ENCODE measurements around the gene NOTCH3. TPM values are rescaled to one million over a fixed set of nuclear protein-coding genes. Genes with fewer than 3 reads are reported as not detected.

NOTCH3 gene
- total and polyA plus RNA-seq, 2 of the 8 experiments (the other 6 are each of a cell fraction or from before 2014, with no cell fraction given): 37.5 to 107 TPM

GRCh38 chr19:15149737-15150136 lies 51.1 kb downstream of the NOTCH3 start:
- no peak overlapping the region for H3K4me3 ChIP-seq (ENCODE audit: extremely low read depth in 1 of 4, insufficient read depth in 2 of 4, low read depth in 3 of 4, low read length in 4 of 4)
- no peak overlapping the region for H3K27ac ChIP-seq (ENCODE audit: low read depth, low read length)
- ChIA-PET POLR2A (ENCODE audit: partially characterized antibody) (interaction anchor here (0.6 to 1.2 kb wide), 5 partner anchors 13 to 97 kb away, joined by 3 to 4 read pairs (median 3); no protein-coding TSS in a partner anchor), CTCF (ENCODE audit: partially characterized antibody) (interaction anchor here (0.7 to 7.6 kb wide), 14 partner anchors 10 to 992 kb away, joined by 3 to 120 read pairs (median 4); partner anchors contain the start of gene SYDE1)
- no peak overlapping the region for H3K18ac ChIP-seq (ENCODE audit: extremely low read depth, low read length)
- no peak for DNase-seq (ENCODE audit: low read depth in 1 of 2, low spot score in 2 of 2)
- no peaks in the 10 kb centered on the region for H3K79me1 ChIP-seq (ENCODE audit: low read depth, low read length)
- H3K36me3 ChIP-seq (ENCODE audit: control insufficient read depth in 2 of 4, insufficient read depth in 4 of 4, low read length in 3 of 4): no peaks in the 10 kb centered on the region
- H3K4me1 ChIP-seq (replicated peaks in 1 of 4; ENCODE audit: control insufficient read depth in 3 of 4, insufficient read depth in 4 of 4, low read length in 3 of 4): no peaks in the 10 kb centered on the region; a peak in 1 of 7 replicates
- WGBS, 2 experiments (ENCODE audit: extremely low coverage in 1 of 2, insufficient coverage in 1 of 2, insufficient read length in 1 of 2, insufficient replicate concordance in 2 of 2, low coverage in 1 of 2, low lambda C conversion rate in 2 of 2, missing lambda C conversion rate in 1 of 2): 77% methylated on average over 5 of the region's 5 CpGs; no CpG with 5 or more reads in 1 of the 2 experiments
- no peak overlapping the region for H2BK120ac ChIP-seq (replicated peaks; ENCODE audit: low read depth, low read length)
- no peak for FAIRE-seq
- no peak overlapping the region for H2BK15ac ChIP-seq (ENCODE audit: low read length)
- no peak overlapping the region for H3K9ac ChIP-seq (replicated peaks in 1 of 4; ENCODE audit: extremely low read depth in 1 of 4, low read depth in 3 of 4, low read length in 3 of 4)
- H4K20me1 ChIP-seq (replicated peaks in 1 of 2; ENCODE audit: control insufficient read depth in 1 of 2, insufficient read depth in 2 of 2, low read length in 2 of 2): no peaks in the 10 kb centered on the region
- H4K91ac ChIP-seq (replicated peaks; ENCODE audit: insufficient read length, low read length): no peak overlapping the region
- no peak overlapping the region for H2AFZ ChIP-seq (ENCODE audit: low read length)
- H3K56ac ChIP-seq (replicated peaks; ENCODE audit: insufficient read length, low read depth, low read length): no peak overlapping the region
- no peak overlapping the region for H2BK12ac ChIP-seq (ENCODE audit: low read depth, low read length)
- H4K8ac ChIP-seq (ENCODE audit: extremely low read depth, insufficient read depth, low read length): no peak overlapping the region
- H3K4me2 ChIP-seq (ENCODE audit: insufficient read depth in 1 of 2, low read depth in 2 of 2, low read length in 2 of 2): no peak overlapping the region
- no peak overlapping the region for H2BK5ac ChIP-seq (ENCODE audit: low read depth, low read length)
- H3K4ac ChIP-seq (replicated peaks; ENCODE audit: insufficient read length, low read depth, low read length): no peak overlapping the region
- H3K23ac ChIP-seq (ENCODE audit: insufficient read length): no peak overlapping the region
- H3K79me2 ChIP-seq (ENCODE audit: control insufficient read depth in 1 of 2, insufficient read depth in 2 of 2, low read length in 2 of 2): no peaks in the 10 kb centered on the region
- H3K27me3 ChIP-seq (replicated peaks in 1 of 4; ENCODE audit: control insufficient read depth in 3 of 4, extremely low read depth in 1 of 4, insufficient read depth in 3 of 4, low read length in 3 of 4): no peaks in the 10 kb centered on the region; a peak in 1 of 7 replicates
- no peaks in the 10 kb centered on the region for H3K9me3 ChIP-seq (ENCODE audit: insufficient read depth in 2 of 2, low read depth in 1 of 2, low read length in 1 of 2)
- no peaks in the 10 kb centered on the region; the same call in 1 of the 2 replicates for H3K23me2 ChIP-seq (ENCODE audit: low read depth, low read length)
- H3K14ac ChIP-seq (ENCODE audit: insufficient read length): no peak overlapping the region
- no peak overlapping the region for H2BK20ac ChIP-seq (ENCODE audit: low read length)
- H4K5ac ChIP-seq (ENCODE audit: insufficient read length, low read depth, low read length): no peak overlapping the region
- no peak overlapping the region for H2AK5ac ChIP-seq (ENCODE audit: low read depth, low read length)

Data from H1 (cell line).